Uterus (tissue), 2 donors: ENCODE results near the gene ARAF.

Source experiments
- CTCF ChIP-seq, 4 experiments: fragments of 200-600 bp in 2 of 4; fragments of 450-650 bp in 2 of 4; sonication (generic) in 2 of 4; IDR thresholded peaks; one replicate each; pipeline ENCODE4 v1.5.1; 2016 to 2019; ENCODE audit warnings: antibody characterized with exemption in 4 of 4, mild to moderate bottlenecking in 2 of 4, moderate library complexity in 1 of 4
- POLR2A ChIP-seq, 2 donors: fragments of 450-650 bp; IDR thresholded peaks; one replicate each; pipeline ENCODE4 v1.6.1; 2016; ENCODE audit warnings: antibody characterized with exemption in 2 of 2, mild to moderate bottlenecking in 1 of 2, moderate library complexity in 1 of 2

- TF ChIP-seq CTCF (IDR thresholded peaks at IDR 0.05) (no peak), POLR2A (IDR thresholded peaks at IDR 0.05) (no peak)
Measured at GRCh38 chrX:47571215-47571614, 10.2 kb downstream of the ARAF start.
